ENCODE measurements around the gene RPL27A.

DNA sequence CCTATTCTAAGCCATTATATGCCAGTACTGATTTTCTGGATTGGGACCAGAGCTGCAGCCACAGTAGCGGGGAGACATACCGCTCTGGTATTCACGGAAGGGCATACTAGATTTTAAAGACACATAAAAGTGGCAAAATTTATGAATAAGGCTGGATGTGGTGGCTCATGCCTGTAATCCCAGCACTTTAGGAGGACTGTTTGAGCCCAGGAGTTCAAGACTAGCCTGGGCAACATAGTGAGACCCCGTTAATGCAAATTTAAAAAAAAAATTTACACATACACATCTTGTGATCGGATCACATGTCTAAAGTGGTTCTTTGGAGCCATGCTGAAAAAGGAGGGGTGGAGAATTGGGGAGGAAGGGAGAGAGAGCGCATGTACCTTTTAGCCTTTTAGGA lies 9.0 kb downstream of the RPL27A start:
- TF ChIP-seq, protein P1, sequence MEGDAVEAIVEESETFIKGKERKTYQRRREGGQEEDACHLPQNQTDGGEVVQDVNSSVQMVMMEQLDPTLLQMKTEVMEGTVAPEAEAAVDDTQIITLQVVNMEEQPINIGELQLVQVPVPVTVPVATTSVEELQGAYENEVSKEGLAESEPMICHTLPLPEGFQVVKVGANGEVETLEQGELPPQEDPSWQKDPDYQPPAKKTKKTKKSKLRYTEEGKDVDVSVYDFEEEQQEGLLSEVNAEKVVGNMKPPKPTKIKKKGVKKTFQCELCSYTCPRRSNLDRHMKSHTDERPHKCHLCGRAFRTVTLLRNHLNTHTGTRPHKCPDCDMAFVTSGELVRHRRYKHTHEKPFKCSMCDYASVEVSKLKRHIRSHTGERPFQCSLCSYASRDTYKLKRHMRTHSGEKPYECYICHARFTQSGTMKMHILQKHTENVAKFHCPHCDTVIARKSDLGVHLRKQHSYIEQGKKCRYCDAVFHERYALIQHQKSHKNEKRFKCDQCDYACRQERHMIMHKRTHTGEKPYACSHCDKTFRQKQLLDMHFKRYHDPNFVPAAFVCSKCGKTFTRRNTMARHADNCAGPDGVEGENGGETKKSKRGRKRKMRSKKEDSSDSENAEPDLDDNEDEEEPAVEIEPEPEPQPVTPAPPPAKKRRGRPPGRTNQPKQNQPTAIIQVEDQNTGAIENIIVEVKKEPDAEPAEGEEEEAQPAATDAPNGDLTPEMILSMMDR (IDR thresholded peaks at IDR 0.05): no peak
- no peak for TF ChIP-seq EZH2 (IDR thresholded peaks at IDR 0.05; ENCODE audit: borderline replicate concordance, insufficient read depth, low read depth, low read length, poor library complexity, severe bottlenecking)

Measured in B cell (primary cell).